ENCODE results near the gene DYRK1A.
A peak's percentile ranks its signal among the peaks of the same experiment; 100 is the strongest.

DYRK1A gene

DNA sequence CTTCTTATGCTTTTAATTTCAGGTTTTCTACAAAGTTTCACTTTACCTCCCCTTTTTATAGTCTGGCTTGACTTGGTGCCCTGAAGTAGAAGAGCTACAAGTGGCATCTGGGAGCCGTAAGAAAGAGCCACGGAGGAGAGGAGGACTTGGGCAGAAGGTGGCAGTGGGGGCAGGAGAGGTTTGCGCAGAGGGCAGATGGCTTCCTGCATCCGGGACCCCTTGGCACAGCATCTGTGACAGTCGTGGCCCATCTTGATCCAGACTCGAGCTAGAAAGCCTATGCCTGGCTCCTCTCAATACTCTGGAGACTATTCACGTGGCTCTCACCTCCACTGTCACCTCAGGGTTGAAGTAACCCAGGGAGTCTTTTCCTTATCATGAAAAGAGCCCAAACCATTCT, 169.1 kb downstream of the DYRK1A start:
- Histone ChIP-seq H3K4me3 (ENCODE audit: low read depth, low read length) (no peak overlapping the region), H3K4me1 (ENCODE audit: control insufficient read depth, insufficient read depth, low read length) (0 out of 2 replicates have a peak, but pooled peaks cover 4% of the 10 kb centered on the region), H3K36me3 (ENCODE audit: control insufficient read depth in 2 of 2, insufficient read depth in 1 of 2, low read length in 2 of 2) (no peaks in the 10 kb centered on the region), H3K9me3 (ENCODE audit: control insufficient read depth, insufficient read depth, low read depth, low read length) (no peaks in the 10 kb centered on the region), H3K27ac (ENCODE audit: extremely low read depth, low read depth, low read length) (no peak overlapping the region)
- POLR2A ChIA-PET, result interaction anchor here (1.2 kb wide), 1 partner anchor 28 kb away, joined by 6 read pairs; no protein-coding TSS in a partner anchor
- no peak for TF ChIP-seq ZNF530 (tag by site-specific recombination; IDR thresholded peaks at IDR 0.05; ENCODE audit: low read depth)
- TF ChIP-seq, protein P1, sequence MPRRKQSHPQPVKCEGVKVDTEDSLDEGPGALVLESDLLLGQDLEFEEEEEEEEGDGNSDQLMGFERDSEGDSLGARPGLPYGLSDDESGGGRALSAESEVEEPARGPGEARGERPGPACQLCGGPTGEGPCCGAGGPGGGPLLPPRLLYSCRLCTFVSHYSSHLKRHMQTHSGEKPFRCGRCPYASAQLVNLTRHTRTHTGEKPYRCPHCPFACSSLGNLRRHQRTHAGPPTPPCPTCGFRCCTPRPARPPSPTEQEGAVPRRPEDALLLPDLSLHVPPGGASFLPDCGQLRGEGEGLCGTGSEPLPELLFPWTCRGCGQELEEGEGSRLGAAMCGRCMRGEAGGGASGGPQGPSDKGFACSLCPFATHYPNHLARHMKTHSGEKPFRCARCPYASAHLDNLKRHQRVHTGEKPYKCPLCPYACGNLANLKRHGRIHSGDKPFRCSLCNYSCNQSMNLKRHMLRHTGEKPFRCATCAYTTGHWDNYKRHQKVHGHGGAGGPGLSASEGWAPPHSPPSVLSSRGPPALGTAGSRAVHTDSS (tag by site-specific recombination; IDR thresholded peaks at IDR 0.05), result no peak
- no peak for TF ChIP-seq ZNF701 (tag by site-specific recombination; IDR thresholded peaks at IDR 0.05)
- no peak for TF ChIP-seq ZNF629 (tag by site-specific recombination; IDR thresholded peaks at IDR 0.05)
- TF ChIP-seq ZNF548 (tag by site-specific recombination; IDR thresholded peaks at IDR 0.05), result no peak
- CTCF ChIA-PET, result no interaction called here

DNA sequence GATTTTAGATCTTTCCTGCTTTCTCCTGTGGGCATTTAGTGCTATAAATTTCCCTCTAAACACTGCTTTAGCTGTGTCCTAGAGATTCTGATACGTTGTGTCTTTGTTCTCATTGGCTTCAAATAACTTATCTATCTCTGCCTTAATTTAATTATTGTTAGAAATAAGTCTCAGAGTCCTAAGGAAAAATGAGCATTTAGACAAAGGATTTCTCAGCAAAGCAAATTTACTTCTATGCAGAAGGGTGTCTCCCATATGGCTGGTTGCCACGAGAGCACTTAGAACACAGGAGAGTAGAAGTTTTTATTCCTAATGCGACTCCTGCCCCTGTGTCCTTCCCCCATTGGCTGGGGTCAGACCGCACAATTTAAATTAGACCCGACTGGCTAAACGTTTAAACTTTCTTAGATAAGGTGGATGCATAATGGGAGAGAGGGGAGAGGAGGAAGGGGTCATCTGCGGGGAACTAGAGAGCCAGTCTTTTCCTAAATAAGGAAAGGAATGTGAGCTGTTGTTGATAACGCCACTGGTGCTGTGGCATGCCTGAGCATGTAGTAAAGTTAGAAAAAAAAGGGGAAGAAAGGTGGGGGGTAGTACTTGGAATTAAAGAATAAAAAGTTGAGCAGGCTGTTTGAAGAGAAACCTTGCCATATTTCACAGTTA, 170.2 kb downstream of the DYRK1A start:
- no peak overlapping the region for H3K27ac ChIP-seq (ENCODE audit: extremely low read depth, low read depth, low read length)
- ChIA-PET POLR2A (interaction anchor here (0.7 kb wide), 1 partner anchor 27 kb away, joined by 3 read pairs; no protein-coding TSS in a partner anchor), CTCF (interaction anchor here (0.7 to 1.6 kb wide), 2 partner anchors 11 to 626 kb away, joined by 3 to 4 read pairs; no protein-coding TSS in a partner anchor)
- peak; percentile 69 for TF ChIP-seq GLIS1 (tag by site-specific recombination; IDR thresholded peaks at IDR 0.05)
- TF ChIP-seq ZNF626 (tag by site-specific recombination; IDR thresholded peaks at IDR 0.05), result no peak
- TF ChIP-seq WT1 (tag by site-specific recombination; IDR thresholded peaks at IDR 0.05), result peak; percentile 64
- TF ChIP-seq, protein P2, sequence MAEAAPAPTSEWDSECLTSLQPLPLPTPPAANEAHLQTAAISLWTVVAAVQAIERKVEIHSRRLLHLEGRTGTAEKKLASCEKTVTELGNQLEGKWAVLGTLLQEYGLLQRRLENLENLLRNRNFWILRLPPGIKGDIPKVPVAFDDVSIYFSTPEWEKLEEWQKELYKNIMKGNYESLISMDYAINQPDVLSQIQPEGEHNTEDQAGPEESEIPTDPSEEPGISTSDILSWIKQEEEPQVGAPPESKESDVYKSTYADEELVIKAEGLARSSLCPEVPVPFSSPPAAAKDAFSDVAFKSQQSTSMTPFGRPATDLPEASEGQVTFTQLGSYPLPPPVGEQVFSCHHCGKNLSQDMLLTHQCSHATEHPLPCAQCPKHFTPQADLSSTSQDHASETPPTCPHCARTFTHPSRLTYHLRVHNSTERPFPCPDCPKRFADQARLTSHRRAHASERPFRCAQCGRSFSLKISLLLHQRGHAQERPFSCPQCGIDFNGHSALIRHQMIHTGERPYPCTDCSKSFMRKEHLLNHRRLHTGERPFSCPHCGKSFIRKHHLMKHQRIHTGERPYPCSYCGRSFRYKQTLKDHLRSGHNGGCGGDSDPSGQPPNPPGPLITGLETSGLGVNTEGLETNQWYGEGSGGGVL (tag by site-specific recombination; IDR thresholded peaks at IDR 0.05), result 0 out of 2 replicates have a peak, but pooled peaks have one; percentile 24
- no peak for TF ChIP-seq ZNF341 (tag by site-specific recombination; IDR thresholded peaks at IDR 0.05; ENCODE audit: low read depth)
- no peak for TF ChIP-seq ZNF571 (tag by site-specific recombination; IDR thresholded peaks at IDR 0.05)
- peak; percentile 95 for TF ChIP-seq SETDB1 (IDR thresholded peaks at IDR 0.05; ENCODE audit: insufficient read length, low read length)
- TF ChIP-seq, protein P3, sequence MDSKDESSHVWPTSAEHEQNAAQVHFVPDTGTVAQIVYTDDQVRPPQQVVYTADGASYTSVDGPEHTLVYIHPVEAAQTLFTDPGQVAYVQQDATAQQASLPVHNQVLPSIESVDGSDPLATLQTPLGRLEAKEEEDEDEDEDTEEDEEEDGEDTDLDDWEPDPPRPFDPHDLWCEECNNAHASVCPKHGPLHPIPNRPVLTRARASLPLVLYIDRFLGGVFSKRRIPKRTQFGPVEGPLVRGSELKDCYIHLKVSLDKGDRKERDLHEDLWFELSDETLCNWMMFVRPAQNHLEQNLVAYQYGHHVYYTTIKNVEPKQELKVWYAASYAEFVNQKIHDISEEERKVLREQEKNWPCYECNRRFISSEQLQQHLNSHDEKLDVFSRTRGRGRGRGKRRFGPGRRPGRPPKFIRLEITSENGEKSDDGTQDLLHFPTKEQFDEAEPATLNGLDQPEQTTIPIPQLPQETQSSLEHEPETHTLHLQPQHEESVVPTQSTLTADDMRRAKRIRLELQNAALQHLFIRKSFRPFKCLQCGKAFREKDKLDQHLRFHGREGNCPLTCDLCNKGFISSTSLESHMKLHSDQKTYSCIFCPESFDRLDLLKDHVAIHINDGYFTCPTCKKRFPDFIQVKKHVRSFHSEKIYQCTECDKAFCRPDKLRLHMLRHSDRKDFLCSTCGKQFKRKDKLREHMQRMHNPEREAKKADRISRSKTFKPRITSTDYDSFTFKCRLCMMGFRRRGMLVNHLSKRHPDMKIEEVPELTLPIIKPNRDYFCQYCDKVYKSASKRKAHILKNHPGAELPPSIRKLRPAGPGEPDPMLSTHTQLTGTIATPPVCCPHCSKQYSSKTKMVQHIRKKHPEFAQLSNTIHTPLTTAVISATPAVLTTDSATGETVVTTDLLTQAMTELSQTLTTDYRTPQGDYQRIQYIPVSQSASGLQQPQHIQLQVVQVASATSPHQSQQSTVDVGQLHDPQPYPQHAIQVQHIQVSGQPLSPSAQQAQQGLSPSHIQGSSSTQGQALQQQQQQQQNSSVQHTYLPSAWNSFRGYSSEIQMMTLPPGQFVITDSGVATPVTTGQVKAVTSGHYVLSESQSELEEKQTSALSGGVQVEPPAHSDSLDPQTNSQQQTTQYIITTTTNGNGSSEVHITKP (tag by site-specific recombination; IDR thresholded peaks at IDR 0.05), result peak; percentile 39
- no peak overlapping the region for H3K4me3 ChIP-seq (ENCODE audit: low read depth, low read length)
- H3K4me1 ChIP-seq (ENCODE audit: control insufficient read depth, insufficient read depth, low read length), result 0 out of 2 replicates have a peak, but pooled peaks cover 4% of the 10 kb centered on the region
- H3K9me3 ChIP-seq (ENCODE audit: control insufficient read depth, insufficient read depth, low read depth, low read length), result no peaks in the 10 kb centered on the region
- no peaks in the 10 kb centered on the region for H3K36me3 ChIP-seq (ENCODE audit: control insufficient read depth in 2 of 2, insufficient read depth in 1 of 2, low read length in 2 of 2)

Measured in HEK293 (cell line).